HL-60/S4 (cell line): ENCODE data around the gene USP31.

Source experiments
- in situ Hi-C: fragments of 300-500 bp; cut with MboI; formaldehyde crosslinking; loops from 2 replicates; pipeline ENCODE4 v1.14.3; 2022; ENCODE audit warnings: low sequenced_read_pairs

USP31 gene

GRCh38 chr16:23066676-23067075, 82.6 kb downstream of the USP31 start:
- in situ Hi-C loops: no loop called here

- in situ Hi-C loops: no loop called here
Measured at GRCh38 chr16:23064639-23065038, 84.6 kb downstream of the USP31 start.

- in situ Hi-C loops: no loop called here
Measured at GRCh38 chr16:23062524-23062923, 86.7 kb downstream of the USP31 start.

- in situ Hi-C loops: no loop called here
Measured at GRCh38 chr16:23061669-23062068, 87.6 kb downstream of the USP31 start.

GRCh38 chr16:23060458-23061320, 88.6 kb downstream of the USP31 start:
- in situ Hi-C loops: no loop called here

- in situ Hi-C loops: no loop called here
Measured at GRCh38 chr16:23059433-23059832, 89.8 kb downstream of the USP31 start.

- in situ Hi-C loops: no loop called here
Measured at GRCh38 chr16:23058576-23058975, 90.7 kb downstream of the USP31 start.

GRCh38 chr16:23057013-23057596, 92.1 kb downstream of the USP31 start:
- in situ Hi-C loops: no loop called here

- in situ Hi-C loops: no loop called here
Measured at GRCh38 chr16:23055481-23055880, 93.8 kb downstream of the USP31 start.

- in situ Hi-C loops: no loop called here
Measured at GRCh38 chr16:23052908-23053580, 96.2 kb downstream of the USP31 start.

GRCh38 chr16:23052221-23052620, 97.0 kb downstream of the USP31 start:
- in situ Hi-C loops: no loop called here

- in situ Hi-C loops: no loop called here
Measured at GRCh38 chr16:23051587-23051986, 97.7 kb downstream of the USP31 start.

- in situ Hi-C loops: no loop called here
Measured at GRCh38 chr16:23048164-23048563, 101.1 kb downstream of the USP31 start.

GRCh38 chr16:23045025-23045424, 104.2 kb downstream of the USP31 start:
- in situ Hi-C loops: no loop called here

GRCh38 chr16:23040246-23040645, 109.0 kb downstream of the USP31 start:
- in situ Hi-C loops: no loop called here

GRCh38 chr16:23039118-23039517, 110.1 kb downstream of the USP31 start:
- in situ Hi-C loops: no loop called here

- in situ Hi-C loops: no loop called here
Measured at GRCh38 chr16:23035240-23035639, 114.0 kb downstream of the USP31 start.

- in situ Hi-C loops: no loop called here
Measured at GRCh38 chr16:23031508-23032098, 117.6 kb downstream of the USP31 start.

GRCh38 chr16:23029733-23030420, 119.4 kb downstream of the USP31 start:
- in situ Hi-C loops: no loop called here

GRCh38 chr16:23027386-23027785, 121.9 kb downstream of the USP31 start:
- in situ Hi-C loops: no loop called here

GRCh38 chr16:23026784-23027362, 122.4 kb downstream of the USP31 start:
- in situ Hi-C loops: no loop called here
